Measurements from ENCODE around the gene SPTAN1.
A peak's percentile ranks its signal among the peaks of the same experiment; 100 is the strongest.

SPTAN1 gene

GRCh38 chr9:128607642-128608350 lies 55.4 kb downstream of the SPTAN1 start:
- peak; percentile 96 for DNase-seq

- no peak for DNase-seq
These were observed 58.5 kb downstream of the SPTAN1 start for GRCh38 chr9:128610897-128611296.

GRCh38 chr9:128611600-128612394 lies 59.4 kb downstream of the SPTAN1 start:
- DNase-seq = no peak

- no peak for DNase-seq
These were observed 62.3 kb downstream of the SPTAN1 start for GRCh38 chr9:128614728-128615127.

GRCh38 chr9:128615571-128615970 lies 63.2 kb downstream of the SPTAN1 start:
- DNase-seq = no peak

- no peak for DNase-seq
These were observed 65.6 kb downstream of the SPTAN1 start for GRCh38 chr9:128617943-128618342.

GRCh38 chr9:128619127-128619526 lies 66.7 kb downstream of the SPTAN1 start:
- no peak for DNase-seq

GRCh38 chr9:128619779-128620178 lies 67.4 kb downstream of the SPTAN1 start:
- no peak for DNase-seq

GRCh38 chr9:128621730-128622455 lies 69.5 kb downstream of the SPTAN1 start:
- DNase-seq = no peak

GRCh38 chr9:128624566-128624965 lies 72.2 kb downstream of the SPTAN1 start:
- DNase-seq = no peak

GRCh38 chr9:128625391-128626146 lies 73.2 kb downstream of the SPTAN1 start:
- DNase-seq = no peak

- DNase-seq = no peak
These were observed 73.8 kb downstream of the SPTAN1 start for GRCh38 chr9:128626181-128626580.

GRCh38 chr9:128627127-128627715 lies 74.8 kb downstream of the SPTAN1 start:
- no peak for DNase-seq

GRCh38 chr9:128627906-128628305 lies 75.5 kb downstream of the SPTAN1 start:
- DNase-seq = no peak

GRCh38 chr9:128628471-128629048 lies 76.2 kb downstream of the SPTAN1 start:
- DNase-seq = no peak

GRCh38 chr9:128629136-128629535 lies 76.7 kb downstream of the SPTAN1 start:
- no peak for DNase-seq

GRCh38 chr9:128629852-128630545 lies 77.6 kb downstream of the SPTAN1 start:
- no peak for DNase-seq

GRCh38 chr9:128631636-128632035 lies 79.2 kb downstream of the SPTAN1 start:
- no peak for DNase-seq

GRCh38 chr9:128632066-128632465 lies 79.7 kb downstream of the SPTAN1 start:
- DNase-seq = no peak

- no peak for DNase-seq
These were observed 80.1 kb downstream of the SPTAN1 start for GRCh38 chr9:128632486-128632885.

GRCh38 chr9:128633057-128633456 lies 80.7 kb downstream of the SPTAN1 start:
- no peak for DNase-seq

- DNase-seq = no peak
These were observed 81.2 kb downstream of the SPTAN1 start for GRCh38 chr9:128633601-128634000.

All from NCI-H1092 (cell line).